Measurements from ENCODE around the gene WNT8B. TPM values are rescaled to one million over a fixed set of nuclear protein-coding genes. Genes with fewer than 3 reads are reported as not detected.

The WNT8B gene
- polyA plus RNA-seq, 3 donors from 2014 or later: not detected

DNA sequence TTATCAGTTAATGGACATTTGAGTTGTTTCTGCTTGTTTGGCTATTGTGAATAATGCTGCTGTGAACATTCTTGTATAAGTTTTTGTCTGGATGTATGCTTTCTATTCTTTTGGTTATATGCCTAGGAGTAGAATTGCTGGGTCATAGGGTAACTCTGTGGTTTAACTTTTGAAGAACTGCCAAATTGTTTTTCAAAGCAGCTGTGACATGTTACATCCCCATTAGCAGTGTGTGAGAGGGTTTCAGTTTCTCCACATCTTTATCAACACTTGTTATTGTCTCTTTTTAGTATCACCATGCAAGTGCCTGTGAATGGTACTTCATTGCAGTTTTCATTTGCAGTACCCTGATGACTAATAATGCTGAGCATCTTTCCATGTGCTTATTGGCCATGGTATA is 69.0 kb downstream of the WNT8B start:
- peaks cover 8 to 16% (median 15%) of the 10 kb centered on the region in 3 donors for H3K27me3 Mint-ChIP-seq (ENCODE audit: low read depth in 3 of 3)
- H3K27ac Mint-ChIP-seq: peak overlapping the region in 2 of 6 donors; percentile 40 to 55
- H3K4me3 Mint-ChIP-seq: peak overlapping the region in 2 of 5 donors; percentile 6 to 67
- H3K9me3 Mint-ChIP-seq: no peaks in the 10 kb centered on the region
- peaks cover 27 to 38% of the 10 kb centered on the region in 2 donors for H3K4me1 Mint-ChIP-seq
- DNase-seq: no peak
- peaks cover 1 to 8% (median 2%) of the 10 kb centered on the region in 3 donors for H3K36me3 Mint-ChIP-seq

Other genes with a start within 250 kb of the WNT8B start
- 10 to 100 TPM in 2 of 3 donors, 1 to 10 TPM in 1; 8.0 to 19.0 (median 15.0) TPM for gene CHUK, start 233.4 kb upstream of the WNT8B start, polyA plus RNA-seq
- 10 to 100 TPM; 18.4 to 38.4 (median 32.5) TPM for gene CWF19L1, start 195.4 kb upstream of the WNT8B start, polyA plus RNA-seq
- gene BLOC1S2, start 176.3 kb upstream of the WNT8B start, polyA plus RNA-seq: 10 to 100 TPM; 67.3 to 79.8 (median 79.8) TPM
- not detected for gene PKD2L1, start 132.8 kb upstream of the WNT8B start, polyA plus RNA-seq
- gene SCD, start 115.8 kb upstream of the WNT8B start, polyA plus RNA-seq: 1 to 10 TPM; 3.8 to 5.5 (median 4.5) TPM
- gene SEC31B, start 56.9 kb downstream of the WNT8B start, polyA plus RNA-seq: under 1 TPM in 2 of 3 donors, not detected in 1; 0.18 to 0.57 TPM
- 100 to 1,000 TPM; 419 to 713 (median 668) TPM for gene NDUFB8, start 66.9 kb downstream of the WNT8B start, polyA plus RNA-seq
- gene HIF1AN, start 72.9 kb downstream of the WNT8B start, polyA plus RNA-seq: 10 to 100 TPM; 26.0 to 41.2 (median 33.3) TPM